ELF-1 (cell line): ENCODE measurements around the gene GAPVD1.
A peak's percentile ranks its signal among the peaks of the same experiment; 100 is the strongest.
"Not testable (repeated sequence)": the region's sequence is repeated elsewhere in the genome, so short reads cannot be mapped to it uniquely, and the experiment has no call there.

Experiments used
- DNase-seq: peaks from one replicate; pipeline ENCODE4 v3.0.0-alpha.2; 2016; ENCODE audit warnings: low read depth, low spot score

GAPVD1 gene, protein sequence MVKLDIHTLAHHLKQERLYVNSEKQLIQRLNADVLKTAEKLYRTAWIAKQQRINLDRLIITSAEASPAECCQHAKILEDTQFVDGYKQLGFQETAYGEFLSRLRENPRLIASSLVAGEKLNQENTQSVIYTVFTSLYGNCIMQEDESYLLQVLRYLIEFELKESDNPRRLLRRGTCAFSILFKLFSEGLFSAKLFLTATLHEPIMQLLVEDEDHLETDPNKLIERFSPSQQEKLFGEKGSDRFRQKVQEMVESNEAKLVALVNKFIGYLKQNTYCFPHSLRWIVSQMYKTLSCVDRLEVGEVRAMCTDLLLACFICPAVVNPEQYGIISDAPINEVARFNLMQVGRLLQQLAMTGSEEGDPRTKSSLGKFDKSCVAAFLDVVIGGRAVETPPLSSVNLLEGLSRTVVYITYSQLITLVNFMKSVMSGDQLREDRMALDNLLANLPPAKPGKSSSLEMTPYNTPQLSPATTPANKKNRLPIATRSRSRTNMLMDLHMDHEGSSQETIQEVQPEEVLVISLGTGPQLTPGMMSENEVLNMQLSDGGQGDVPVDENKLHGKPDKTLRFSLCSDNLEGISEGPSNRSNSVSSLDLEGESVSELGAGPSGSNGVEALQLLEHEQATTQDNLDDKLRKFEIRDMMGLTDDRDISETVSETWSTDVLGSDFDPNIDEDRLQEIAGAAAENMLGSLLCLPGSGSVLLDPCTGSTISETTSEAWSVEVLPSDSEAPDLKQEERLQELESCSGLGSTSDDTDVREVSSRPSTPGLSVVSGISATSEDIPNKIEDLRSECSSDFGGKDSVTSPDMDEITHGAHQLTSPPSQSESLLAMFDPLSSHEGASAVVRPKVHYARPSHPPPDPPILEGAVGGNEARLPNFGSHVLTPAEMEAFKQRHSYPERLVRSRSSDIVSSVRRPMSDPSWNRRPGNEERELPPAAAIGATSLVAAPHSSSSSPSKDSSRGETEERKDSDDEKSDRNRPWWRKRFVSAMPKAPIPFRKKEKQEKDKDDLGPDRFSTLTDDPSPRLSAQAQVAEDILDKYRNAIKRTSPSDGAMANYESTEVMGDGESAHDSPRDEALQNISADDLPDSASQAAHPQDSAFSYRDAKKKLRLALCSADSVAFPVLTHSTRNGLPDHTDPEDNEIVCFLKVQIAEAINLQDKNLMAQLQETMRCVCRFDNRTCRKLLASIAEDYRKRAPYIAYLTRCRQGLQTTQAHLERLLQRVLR (N-terminal part only)

DNA sequence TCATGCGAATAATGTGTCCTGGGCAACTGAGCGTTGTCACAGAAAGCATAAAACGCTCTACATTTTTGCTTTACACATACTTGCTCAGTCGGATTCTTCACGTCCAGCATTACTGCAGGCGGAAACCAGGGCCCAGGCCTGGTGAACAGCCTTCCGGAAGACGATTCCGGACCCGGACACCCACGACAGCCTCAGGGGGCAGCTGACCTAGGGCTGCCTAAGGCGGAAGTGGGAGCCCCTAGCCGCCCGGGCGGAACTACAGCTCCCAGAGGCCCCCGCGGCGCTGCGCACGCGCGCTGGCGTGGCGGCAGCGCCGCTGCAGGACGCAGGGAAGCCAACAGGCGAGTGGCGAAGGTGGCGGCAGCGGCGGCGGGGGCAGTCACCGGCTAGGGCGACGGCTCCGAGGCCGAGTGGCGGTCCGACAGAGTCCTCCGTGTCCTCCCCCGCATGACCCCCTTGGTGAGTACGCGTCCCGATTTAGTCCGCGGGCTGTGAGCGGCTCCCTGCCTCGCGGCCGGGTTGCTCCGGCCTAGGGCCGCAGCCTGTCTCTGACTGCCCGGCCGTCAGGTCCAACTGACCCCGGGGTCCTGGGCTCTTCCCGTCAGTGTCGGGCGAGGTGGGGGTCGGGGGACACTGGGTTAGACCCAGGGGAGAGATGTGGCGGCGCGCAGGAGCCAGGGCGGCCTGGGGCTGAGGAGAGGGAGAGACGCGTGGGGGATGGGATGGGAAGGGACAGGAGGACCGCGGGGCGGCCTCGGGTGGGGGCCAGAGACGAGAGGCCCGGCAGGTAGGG lies at the start of gene GAPVD1:
Gene GAPVD1 (plus strand): TSS at position 326 of the 793 bp plus-strand sequence. CDS start 37,096 bp downstream, outside the sequence.
- peak; percentile 98 for DNase-seq

DNA sequence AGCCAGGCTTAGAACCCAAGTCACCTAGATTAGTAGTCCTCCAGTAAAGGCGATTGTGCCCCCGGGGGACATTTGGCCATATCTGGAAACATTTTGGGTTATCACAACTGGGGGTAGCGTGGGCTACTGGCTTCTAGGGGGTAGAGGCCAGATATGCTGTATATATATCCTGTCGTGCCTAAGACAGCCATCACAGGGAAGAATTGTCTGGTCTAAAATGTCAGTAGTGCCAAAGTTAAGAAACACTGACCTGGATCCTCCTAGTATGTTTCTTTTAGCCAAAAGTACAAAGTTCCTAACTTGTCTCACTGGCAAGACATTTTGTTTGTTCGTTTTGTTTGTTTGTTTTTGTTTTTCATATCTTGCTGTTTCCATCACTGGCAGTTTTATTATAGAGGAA lies 47.4 kb upstream of the GAPVD1 start:
- DNase-seq, result no peak

DNA sequence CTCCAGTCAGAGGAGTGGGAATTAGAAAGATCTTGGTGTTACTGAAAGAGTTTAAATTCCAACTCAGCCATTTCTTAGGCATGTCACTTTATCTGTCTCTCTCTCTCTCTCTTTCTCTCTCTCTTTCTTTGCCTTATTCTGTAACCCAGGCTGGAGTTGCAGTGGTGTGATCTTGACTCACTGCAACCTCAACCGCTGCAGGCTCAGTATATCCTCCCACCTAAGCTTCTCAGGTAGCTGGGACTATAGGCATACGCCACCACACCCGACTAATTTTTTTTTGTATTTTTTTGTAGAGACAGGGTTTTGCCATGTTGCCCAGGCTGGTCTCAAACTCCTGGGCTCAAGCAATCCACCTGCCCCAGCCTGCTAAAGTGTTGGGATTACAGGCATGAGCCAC lies 43.0 kb upstream of the GAPVD1 start:
- no peak for DNase-seq

DNA sequence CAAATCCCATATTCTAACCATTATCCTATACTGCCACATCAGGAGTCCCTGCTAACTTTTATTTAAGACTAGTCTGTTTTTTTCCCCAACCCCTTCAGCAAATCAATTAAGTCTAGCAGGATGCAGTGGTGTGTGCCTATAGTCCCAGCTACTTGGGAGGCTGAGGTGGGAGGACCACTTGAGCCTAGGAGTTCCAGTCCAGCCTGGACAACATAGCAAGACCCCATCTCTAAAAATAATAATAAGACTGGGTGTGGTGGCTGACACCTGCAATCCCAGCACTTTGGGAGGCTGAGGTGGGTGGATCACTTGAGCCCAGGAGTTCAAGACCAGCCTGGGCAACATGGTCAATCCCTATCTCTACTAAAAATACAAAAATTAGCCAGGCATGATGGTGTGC lies 36.8 kb upstream of the GAPVD1 start:
- DNase-seq, result not testable (repeated sequence)

DNA sequence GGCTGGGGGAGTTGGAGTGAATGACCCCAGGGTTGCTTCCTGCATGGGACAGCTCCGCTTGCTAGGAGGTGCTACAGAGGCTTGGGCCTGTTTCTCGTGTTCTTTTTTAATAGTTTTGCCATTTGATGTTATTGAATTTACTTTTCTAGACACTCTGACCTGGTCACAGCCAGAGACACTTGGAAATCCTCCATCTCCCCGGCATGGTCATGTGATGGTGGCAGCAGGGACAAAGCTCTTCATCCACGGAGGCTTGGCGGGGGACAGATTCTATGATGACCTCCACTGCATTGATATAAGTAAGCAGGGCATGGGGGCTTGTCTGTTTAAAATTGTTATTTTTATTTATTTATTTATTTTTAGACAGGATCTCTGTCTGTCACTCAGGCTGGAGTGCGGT lies 33.9 kb upstream of the GAPVD1 start:
- DNase-seq, result no peak

DNA sequence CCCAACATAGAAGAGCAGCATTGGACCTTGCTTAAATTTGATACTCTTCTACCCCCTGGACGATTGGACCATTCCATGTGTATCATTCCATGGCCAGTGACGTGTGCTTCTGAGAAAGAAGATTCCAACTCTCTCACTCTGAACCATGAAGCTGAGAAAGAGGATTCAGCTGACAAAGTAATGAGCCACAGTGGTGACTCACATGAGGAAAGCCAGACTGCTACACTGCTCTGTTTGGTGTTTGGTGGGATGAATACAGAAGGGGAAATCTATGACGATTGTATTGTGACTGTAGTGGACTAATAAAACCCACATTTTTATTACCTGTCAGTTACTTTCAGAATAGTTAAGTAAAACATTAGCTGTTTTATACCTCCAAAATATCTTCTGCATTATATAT lies 27.9 kb upstream of the GAPVD1 start:
- DNase-seq, result peak; percentile 43

DNA sequence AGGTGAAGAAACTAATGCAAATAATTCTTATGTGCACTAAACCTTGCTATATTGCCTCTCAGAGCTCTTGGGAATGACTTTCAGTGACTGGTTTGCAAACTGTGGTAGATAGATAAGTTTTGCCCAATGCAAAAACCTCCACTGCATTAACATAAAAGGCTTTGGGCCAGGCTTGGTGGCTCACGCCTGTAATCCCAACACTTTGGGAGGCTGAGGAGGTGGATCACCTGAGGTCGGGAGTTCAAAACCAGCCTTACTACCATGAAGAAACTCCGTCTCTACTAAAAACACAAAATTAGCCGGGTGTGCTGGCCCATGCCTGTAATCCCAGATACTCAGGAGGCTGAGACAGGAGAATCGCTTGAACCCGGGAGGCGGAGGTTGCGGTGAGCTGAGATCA lies 27.5 kb upstream of the GAPVD1 start:
- peak; percentile 22 for DNase-seq

DNA sequence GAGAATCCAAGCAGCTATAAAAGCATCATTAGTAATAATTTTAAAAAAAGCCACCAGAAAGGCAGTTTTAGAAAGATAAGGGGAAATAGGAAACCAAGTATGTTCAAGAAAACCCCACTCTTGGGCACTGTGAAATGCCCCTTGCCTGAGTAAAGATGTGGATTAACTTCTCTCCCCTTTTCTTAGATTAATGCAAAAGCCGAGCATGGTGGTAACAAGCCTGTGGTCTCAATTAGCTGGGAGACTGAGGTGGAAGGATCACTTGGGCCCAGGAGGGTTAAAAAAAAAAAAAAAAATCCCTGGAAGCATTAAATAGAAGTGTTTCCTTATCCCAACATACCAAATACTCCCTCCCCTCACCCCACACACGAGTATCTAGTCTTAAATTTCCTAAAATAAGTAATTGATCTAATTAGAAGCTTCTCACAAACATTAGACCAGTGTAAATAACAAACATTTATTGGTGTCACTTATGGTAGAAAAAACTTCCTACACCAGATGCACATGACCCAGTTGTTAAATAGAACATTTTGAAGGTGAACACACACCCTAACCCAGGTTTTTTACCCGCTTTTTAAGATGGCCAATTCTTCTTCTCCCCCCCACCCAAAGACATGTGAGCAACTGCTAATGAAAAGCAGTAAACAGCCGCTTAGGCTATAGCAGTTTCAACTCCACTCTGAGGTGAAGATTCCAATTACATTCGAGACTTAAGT lies 25.7 kb upstream of the GAPVD1 start:
- DNase-seq, result no peak

DNA sequence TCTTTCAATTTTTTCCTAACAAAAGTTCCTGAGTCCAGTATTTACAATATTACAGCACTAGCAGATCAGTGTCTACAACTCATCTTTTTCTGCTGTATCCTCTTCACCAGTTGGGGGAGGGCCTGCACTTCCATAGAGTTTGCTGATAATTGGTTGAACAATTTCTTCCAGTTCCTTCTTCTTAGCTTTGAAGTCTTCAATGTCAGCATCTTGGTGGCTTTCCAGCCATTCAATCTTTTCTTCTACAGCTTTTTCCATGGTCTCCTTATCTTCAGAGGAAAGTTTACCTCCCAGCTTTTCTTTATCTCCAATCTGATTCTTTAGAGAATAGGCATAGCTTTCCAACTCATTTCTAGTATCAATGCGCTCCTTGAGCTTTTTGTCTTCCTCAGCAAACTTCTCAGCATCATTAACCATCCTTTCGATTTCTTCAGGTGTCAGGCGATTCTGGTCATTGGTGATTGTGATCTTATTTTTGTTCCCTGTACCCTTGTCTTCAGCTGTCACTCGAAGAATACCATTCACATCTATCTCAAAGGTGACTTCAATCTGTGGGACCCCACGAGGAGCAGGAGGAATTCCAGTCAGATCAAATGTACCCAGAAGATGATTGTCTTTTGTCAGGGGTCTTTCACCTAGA lies 25.0 kb upstream of the GAPVD1 start:
- not testable (repeated sequence) for DNase-seq

DNA sequence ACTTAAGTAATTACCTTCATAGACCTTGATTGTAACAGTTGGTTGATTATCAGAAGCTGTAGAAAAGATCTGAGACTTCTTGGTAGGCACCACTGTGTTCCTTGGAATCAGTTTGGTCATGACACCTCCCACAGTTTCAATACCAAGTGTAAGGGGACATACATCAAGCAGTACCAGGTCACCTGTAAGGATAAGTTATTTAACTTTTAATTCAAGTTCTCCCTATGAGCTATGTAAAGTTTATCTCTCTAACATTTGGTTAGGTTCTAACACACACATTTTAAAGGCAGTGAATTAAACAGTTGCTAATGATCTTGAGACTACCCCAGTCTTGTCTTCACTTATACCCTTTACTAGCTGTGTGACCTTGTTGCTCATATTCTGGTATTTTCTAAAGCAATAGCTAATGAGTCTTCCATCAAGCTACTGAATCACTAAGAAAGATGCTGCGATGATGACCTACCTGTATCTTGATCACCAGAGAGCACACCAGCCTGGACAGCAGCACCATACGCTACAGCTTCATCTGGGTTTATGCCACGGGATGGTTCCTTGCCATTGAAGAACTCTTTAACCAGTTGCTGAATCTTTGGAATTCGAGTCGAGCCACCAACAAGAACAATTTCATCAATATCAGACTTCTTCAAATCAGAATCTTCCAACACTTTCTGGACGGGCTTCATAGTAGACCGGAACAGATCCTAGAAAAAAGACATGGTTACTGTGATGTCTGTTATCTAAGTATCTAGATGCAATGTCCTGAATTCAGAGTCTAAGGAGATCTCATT lies 23.3 kb upstream of the GAPVD1 start:
- DNase-seq, result no peak

DNA sequence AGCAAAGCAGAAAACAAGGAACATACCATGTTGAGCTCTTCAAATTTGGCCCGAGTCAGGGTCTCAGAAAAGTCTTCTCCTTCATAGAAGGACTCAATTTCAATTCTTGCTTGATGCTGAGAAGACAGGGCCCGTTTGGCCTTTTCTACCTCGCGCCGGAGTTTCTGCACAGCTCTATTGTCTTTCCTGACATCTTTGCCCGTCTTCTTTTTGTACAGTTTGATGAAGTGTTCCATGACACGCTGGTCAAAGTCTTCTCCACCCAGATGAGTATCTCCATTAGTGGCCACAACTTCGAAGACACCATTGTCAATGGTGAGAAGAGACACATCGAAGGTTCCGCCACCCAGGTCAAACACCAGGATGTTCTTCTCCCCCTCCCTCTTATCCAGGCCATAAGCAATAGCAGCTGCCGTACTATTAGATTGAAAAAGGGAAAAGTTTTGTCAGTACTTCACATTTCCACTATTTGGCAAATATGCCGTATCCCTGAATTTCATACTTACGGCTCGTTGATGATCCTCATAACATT lies 22.6 kb upstream of the GAPVD1 start:
- DNase-seq, result no peak

DNA sequence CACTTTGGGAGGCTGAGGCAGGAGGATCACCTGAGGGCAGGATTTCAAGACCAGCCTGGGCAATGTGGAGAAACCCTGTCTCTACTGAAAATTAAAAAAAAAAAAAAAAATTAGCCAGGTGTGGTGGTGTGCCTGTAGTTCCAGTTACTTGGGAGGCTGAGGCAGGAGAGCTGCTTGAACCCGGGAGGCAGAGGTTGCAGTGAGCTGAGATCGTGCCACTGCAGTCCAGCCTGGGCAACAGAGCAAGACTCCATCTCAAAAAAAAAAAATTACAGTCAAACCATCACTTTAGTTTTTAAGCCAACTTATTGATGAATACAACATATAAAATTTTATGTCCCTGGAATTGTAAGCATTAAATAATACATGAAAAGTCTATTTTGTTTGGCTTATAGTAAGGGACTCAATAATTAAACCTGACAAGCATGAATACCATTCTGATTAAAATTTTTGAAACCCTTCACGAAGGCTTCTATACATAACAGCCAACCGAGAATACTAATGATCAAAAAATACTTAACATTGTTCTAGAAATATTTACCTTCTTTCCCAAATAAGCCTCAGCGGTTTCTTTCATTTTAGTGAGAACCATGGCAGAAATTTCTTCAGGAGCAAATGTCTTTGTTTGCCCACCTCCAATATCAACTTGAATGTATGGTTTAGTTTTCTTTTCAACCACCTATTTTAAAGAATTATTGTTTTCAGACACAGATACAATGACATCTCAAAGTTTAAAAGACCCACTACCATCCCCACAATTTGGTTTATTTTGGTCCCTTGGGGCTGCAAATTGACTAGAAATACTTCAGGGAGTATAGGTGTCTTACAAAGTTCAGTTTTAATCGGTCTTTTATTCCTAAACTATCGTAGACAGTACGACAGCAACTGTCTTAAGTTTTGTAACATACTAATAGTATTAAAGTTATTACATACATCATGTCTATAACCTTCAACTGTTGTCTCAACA lies 21.7 kb upstream of the GAPVD1 start:
- no peak for DNase-seq

DNA sequence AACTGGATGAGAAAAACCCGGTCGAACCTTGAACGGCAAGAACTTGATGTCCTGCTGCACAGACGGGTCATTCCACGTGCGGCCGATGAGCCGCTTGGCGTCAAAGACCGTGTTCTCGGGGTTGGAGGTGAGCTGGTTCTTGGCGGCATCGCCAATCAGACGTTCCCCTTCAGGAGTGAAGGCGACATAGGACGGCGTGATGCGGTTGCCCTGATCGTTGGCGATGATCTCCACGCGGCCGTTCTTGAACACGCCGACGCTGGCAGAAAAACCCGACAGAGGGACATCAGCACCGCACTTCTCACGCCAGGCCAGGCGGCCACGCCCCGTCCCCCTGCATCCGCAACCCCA lies 21.0 kb upstream of the GAPVD1 start:
- DNase-seq, result no peak

DNA sequence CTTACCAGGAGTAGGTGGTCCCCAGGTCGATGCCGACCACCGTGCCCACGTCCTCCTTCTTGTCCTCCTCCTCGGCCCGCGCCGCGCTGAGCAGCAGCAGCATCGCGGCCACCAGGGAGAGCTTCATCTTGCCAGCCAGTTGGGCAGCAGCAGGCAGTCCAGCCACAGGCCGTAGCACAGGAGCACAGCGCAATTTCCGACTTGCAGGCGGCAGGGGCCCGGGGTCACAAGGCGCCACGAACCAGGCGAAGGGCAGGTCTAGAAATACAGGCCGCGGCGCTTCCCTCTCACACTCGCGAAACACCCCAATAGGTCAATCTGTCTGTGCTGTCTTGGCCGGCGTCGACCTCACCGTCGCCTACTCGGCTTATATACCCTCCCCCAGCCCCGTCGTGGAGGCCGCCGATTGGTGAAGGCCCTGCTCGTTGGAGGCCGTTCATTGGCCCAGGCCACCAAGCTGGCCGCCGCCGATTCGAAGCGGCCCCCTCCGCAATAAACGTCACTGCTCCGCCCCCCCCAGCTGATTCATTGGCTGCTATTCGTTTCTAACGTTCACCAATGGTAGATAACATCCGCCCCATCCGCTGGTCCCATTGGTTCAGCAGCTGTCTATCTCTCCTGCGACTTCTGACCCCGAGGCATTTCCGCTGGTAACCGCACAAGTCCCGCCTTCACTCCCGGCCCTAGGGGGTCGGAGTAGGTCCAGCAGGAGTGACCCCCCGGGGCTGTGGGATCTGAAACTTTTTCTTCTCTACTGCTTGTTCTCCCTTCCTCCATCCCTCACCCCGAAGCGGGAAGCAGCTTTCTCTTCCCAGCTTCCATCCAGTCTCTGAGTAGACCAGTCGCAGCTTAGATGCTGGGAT lies 20.4 kb upstream of the GAPVD1 start, which contains the start of gene HSPA5:
Gene HSPA5 (minus strand): TSS at position 344 of the 863 bp plus-strand sequence. CDS start 217 bp downstream, at position 127.
- peak; percentile 100 for DNase-seq

DNA sequence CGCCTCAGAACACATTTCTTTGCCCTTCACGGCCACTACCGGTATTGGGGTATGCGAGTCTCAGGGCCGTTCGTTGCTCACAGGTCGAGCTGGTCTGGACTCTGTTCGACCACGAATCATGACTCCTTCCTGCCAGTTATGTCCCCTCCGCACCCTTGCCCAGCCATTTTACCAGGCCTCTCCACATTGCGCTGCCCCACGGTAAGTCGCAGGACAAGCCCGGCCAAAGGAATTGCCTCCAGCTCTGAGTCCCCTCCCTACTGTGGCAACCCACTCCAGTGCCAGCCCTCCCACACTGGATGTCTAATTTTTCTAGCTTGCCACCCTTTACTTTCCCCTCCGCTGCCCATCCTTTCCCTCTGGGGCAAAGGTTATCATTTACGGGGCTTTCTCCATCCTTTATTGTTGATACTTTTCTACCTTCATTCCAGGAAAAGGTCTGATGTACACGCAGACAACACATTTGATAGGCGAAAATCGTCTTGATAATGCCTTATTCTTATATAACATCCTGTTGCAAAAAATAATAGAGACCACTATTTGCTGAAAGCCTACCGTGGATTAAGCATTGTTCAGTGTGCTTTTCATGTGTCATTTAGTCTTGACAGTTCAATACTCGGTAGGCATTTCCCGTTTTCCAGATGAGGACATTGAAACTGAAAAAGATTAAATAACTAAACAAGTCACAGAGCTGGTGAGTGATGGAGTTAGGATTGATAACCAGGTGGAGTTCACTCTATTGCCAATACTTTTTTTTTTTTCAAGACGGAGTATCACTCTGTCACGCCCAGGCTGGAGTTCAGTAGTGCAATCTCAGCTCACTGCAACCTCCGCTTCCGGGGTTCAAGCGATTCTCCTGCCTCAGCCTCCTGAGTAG lies 19.5 kb upstream of the GAPVD1 start:
- DNase-seq, result no peak

DNA sequence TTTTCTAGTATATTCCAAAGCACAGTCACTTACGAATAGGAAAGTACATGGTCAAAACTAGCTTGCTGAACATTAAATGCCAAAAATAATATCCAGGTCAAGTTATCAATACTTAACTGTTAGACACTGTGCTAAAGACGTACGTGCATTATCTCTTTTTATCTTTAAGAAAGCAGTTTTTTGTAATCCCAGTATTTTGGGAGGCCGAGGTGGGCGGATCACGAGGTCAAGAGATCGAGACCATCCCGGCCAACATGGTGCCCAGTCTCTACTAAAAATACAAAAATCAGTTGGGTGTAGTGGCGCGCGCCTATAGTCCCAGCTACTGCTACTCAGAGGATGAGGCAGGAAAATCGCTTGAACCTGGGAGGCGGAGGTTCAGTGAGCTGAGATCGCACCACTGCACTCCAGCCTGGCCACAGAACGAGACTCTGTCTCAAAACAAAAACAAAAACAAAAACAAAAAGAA lies 17.8 kb upstream of the GAPVD1 start:
- no peak for DNase-seq
